CD8-positive, alpha-beta memory T cell (primary cell): ENCODE measurements around the gene PRSS36. TPM values are rescaled to one million over a fixed set of nuclear protein-coding genes. Genes with fewer than 3 reads are reported as not detected.
A peak's percentile ranks its signal among the peaks of the same experiment; 100 is the strongest.

Source experiments
- CTCF ChIA-PET: fragments of 350-600 bp; sonication (Branson Sonifier 250); formaldehyde crosslinking; loops from one replicate; lab custom pipeline; 2021; ENCODE audit warnings: antibody characterized with exemption; lab: Charles Lee
- POLR2A ChIA-PET: fragments of 350-600 bp; sonication (Branson Sonifier 250); formaldehyde crosslinking; loops from one replicate; lab custom pipeline; 2021; ENCODE audit warnings: antibody characterized with exemption; lab: Charles Lee
- DNase-seq, 5 donors: peaks; one replicate each; pipeline versions ENCODE4 v3.0.0 to v3.0.0-alpha.2; 2020 to 2022; ENCODE audit warnings: mixed read lengths in 1 of 5
- H3K27ac ChIP-seq: one replicate; pipeline ENCODE4 v1.7.0; 2013; ENCODE audit warnings: low read depth, mild to moderate bottlenecking, low read length, moderate library complexity
- H3K27me3 ChIP-seq: 2 replicates; pipeline ENCODE4 v1.7.0; 2013; ENCODE audit warnings: low read length, mild to moderate bottlenecking; ENCODE audit not compliant: insufficient read depth, poor library complexity, severe bottlenecking
- H3K36me3 ChIP-seq: 2 replicates; pipeline ENCODE4 v1.7.0; 2013; ENCODE audit warnings: mild to moderate bottlenecking, low read length, moderate library complexity; ENCODE audit not compliant: insufficient read depth
- H3K4me1 ChIP-seq: 2 replicates; pipeline ENCODE4 v1.7.0; 2013; ENCODE audit warnings: mild to moderate bottlenecking, low read length, moderate library complexity; ENCODE audit not compliant: insufficient read depth
- H3K4me3 ChIP-seq: 2 replicates; pipeline ENCODE4 v1.7.0; 2013; ENCODE audit warnings: mild to moderate bottlenecking, low read length
- H3K9me3 ChIP-seq: 2 replicates; pipeline ENCODE4 v1.7.0; 2013; ENCODE audit warnings: mild to moderate bottlenecking, low read length
- H3K27ac Mint-ChIP-seq, 8 donors: one replicate each; pipeline ENCODE4 v1.8.0; 2020 to 2021; ENCODE audit warnings: mixed read lengths in 8 of 8, mild to moderate bottlenecking in 6 of 8, inconsistent platforms in 3 of 8, moderate library complexity in 3 of 8
- H3K27me3 Mint-ChIP-seq, 2 donors: one replicate each; pipeline ENCODE4 v1.8.0; 2020 to 2021; ENCODE audit warnings: mixed read lengths in 2 of 2, mild to moderate bottlenecking in 1 of 2, moderate library complexity in 1 of 2
- H3K36me3 Mint-ChIP-seq, 3 donors: one replicate each; pipeline ENCODE4 v1.8.0; 2020 to 2021; ENCODE audit warnings: mixed read lengths in 3 of 3, inconsistent platforms in 1 of 3, mild to moderate bottlenecking in 1 of 3
- H3K4me1 Mint-ChIP-seq, 3 donors: one replicate each; pipeline ENCODE4 v1.8.0; 2020 to 2021; ENCODE audit warnings: mixed read lengths in 3 of 3, inconsistent platforms in 1 of 3, mild to moderate bottlenecking in 1 of 3
- H3K4me3 Mint-ChIP-seq, 7 donors: one replicate each; pipeline ENCODE4 v1.8.0; 2020 to 2021; ENCODE audit warnings: mixed read lengths in 7 of 7, mild to moderate bottlenecking in 6 of 7, moderate library complexity in 4 of 7, inconsistent platforms in 2 of 7
- H3K9me3 Mint-ChIP-seq, 5 donors: one replicate each; pipeline ENCODE4 v1.8.0; 2020 to 2022; ENCODE audit warnings: mixed read lengths in 5 of 5, mild to moderate bottlenecking in 3 of 5, moderate library complexity in 2 of 5, inconsistent platforms in 1 of 5
- polyA plus RNA-seq: library from polyadenylated mRNA; unstranded; fragments of 300-500 nt; fragmentation: Illumina TruSeq; gene quantifications from one replicate; pipeline ENCODE4 v1.2.3, GENCODE V29; 2021
- total RNA-seq, 2 experiments: library from RNA; stranded (reverse); gene quantifications; one replicate each; pipeline ENCODE4 v1.2.3, GENCODE V29; 2021

The PRSS36 gene
- total and polyA plus RNA-seq, 3 experiments from 2014 or later: 0.44 to 3.1 (median 0.61) TPM

- peaks cover 24 to 38% (median 30%) of the 10 kb centered on the region in 3 donors for H3K4me1 Mint-ChIP-seq
- H3K4me3 ChIP-seq: no peak overlapping the region
- no peaks in the 10 kb centered on the region for H3K27me3 ChIP-seq
- H3K27ac Mint-ChIP-seq: peak overlapping the region in 2 of 8 donors; percentile 36 to 55
- peaks cover 16% of the 10 kb centered on the region for H3K4me1 ChIP-seq
- peaks cover 0 to 34% (median 0%) of the 10 kb centered on the region in 3 donors for H3K36me3 Mint-ChIP-seq
- POLR2A ChIA-PET: interaction anchor here (0.5 to 0.9 kb wide), 2 partner anchors 18 to 98 kb away, joined by 4 to 6 read pairs; partner anchors contain the start of genes ZNF646 and ZNF668
- no peaks in the 10 kb centered on the region for H3K9me3 Mint-ChIP-seq
- peak overlapping the region in 6 of 7 donors; percentile 2 to 59 (median 38) for H3K4me3 Mint-ChIP-seq
- no peaks in the 10 kb centered on the region for H3K9me3 ChIP-seq
- CTCF ChIA-PET: interaction anchor here (1.0 to 1.9 kb wide), 4 partner anchors 8 to 108 kb away, joined by 3 to 7 read pairs (median 4); partner anchors contain the start of genes BCKDK and HSD3B7
- peaks cover 10% of the 10 kb centered on the region for H3K36me3 ChIP-seq
- no peaks in the 10 kb centered on the region for H3K27me3 Mint-ChIP-seq
- DNase-seq: no peak
- H3K27ac ChIP-seq: no peak overlapping the region
Measured at GRCh38 chr16:31092330-31092729, 57.5 kb downstream of the PRSS36 start.

DNA sequence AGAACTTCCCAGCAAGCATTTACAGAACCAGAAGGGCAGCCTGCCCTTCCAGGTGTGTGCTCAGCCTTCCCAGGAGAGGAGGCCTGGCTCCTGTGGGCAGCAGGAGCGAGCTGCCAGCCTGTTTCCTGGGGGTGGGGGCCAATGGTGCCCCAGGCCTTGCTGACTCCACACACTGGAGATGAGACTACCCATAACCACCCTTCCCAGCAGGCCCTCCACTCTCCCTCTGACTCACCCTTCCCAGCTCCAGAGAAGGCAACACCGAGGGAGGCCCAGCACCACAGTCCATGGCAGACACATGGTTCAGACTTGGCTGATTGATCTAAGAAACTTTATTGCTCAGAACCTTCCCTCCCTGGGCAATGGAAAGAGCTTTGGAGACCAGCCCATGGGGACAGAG lies 59.3 kb downstream of the PRSS36 start:
- DNase-seq: no peak
- Mint-ChIP-seq H3K9me3 (no peaks in the 10 kb centered on the region), H3K27me3 (no peaks in the 10 kb centered on the region), H3K4me3 (peak overlapping the region in 1 of 7 donors; percentile 54), H3K4me1 (peaks cover 20 to 32% (median 21%) of the 10 kb centered on the region in 3 donors), H3K27ac (peak overlapping the region in 4 of 8 donors; percentile 23 to 86 (median 58)), H3K36me3 (peaks cover 0 to 45% (median 2%) of the 10 kb centered on the region in 3 donors)
- no peaks in the 10 kb centered on the region for H3K9me3 ChIP-seq
- H3K36me3 ChIP-seq: peaks cover 10% of the 10 kb centered on the region
- H3K4me1 ChIP-seq: peaks cover 12% of the 10 kb centered on the region
- no peak overlapping the region for H3K4me3 ChIP-seq
- H3K27ac ChIP-seq: no peak overlapping the region
- no peaks in the 10 kb centered on the region for H3K27me3 ChIP-seq
- CTCF ChIA-PET: no interaction called here
- POLR2A ChIA-PET: no interaction called here

DNA sequence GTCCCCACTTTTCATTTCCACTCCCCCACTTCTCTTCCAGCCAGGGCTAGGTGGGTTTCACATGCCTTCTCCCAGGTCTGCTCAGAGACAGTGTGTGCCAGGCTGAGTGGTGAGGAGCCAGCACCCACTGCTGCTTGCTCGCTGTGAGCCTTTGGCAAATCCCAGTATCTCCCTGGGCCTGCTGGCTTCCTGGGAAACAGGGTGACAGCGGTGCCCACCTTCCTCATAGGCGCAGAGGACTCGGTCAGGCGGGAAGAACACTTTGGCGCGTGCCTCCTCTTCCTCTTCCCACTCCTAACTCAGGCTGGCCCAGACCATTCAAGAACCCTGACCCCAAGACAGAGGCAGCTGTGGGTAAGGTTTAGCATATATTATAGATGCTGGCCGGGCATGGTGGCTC lies 60.7 kb downstream of the PRSS36 start:
- peak overlapping the region in 1 of 7 donors; percentile 48 for H3K4me3 Mint-ChIP-seq
- H3K36me3 ChIP-seq: peaks cover 10% of the 10 kb centered on the region
- no peak overlapping the region for H3K27ac ChIP-seq
- H3K9me3 ChIP-seq: no peaks in the 10 kb centered on the region
- DNase-seq: no peak
- peaks cover 10 to 24% (median 15%) of the 10 kb centered on the region in 3 donors for H3K4me1 Mint-ChIP-seq
- H3K4me1 ChIP-seq: peaks cover 5% of the 10 kb centered on the region
- CTCF ChIA-PET: interaction anchor here (1.5 kb wide), 1 partner anchor 136 kb away, joined by 3 read pairs; no protein-coding TSS in a partner anchor
- no peaks in the 10 kb centered on the region for H3K27me3 ChIP-seq
- H3K4me3 ChIP-seq: no peak overlapping the region
- no peaks in the 10 kb centered on the region for H3K27me3 Mint-ChIP-seq
- no peaks in the 10 kb centered on the region for H3K9me3 Mint-ChIP-seq
- H3K27ac Mint-ChIP-seq: peak overlapping the region in 2 of 8 donors; percentile 64 to 70
- peaks cover 0 to 46% (median 2%) of the 10 kb centered on the region in 3 donors for H3K36me3 Mint-ChIP-seq
- POLR2A ChIA-PET: no interaction called here

Other genes starting within 250 kb of the PRSS36 start
- gene FBXL19, start 226.5 kb downstream of the PRSS36 start, total RNA-seq: 10 to 100 TPM; 28.7 to 29.2 TPM
- 0.25 TPM for gene FBXL19, start 226.5 kb downstream of the PRSS36 start, polyA plus RNA-seq
- 1 to 10 TPM; 8.5 to 8.8 TPM for gene ORAI3, start 201.0 kb downstream of the PRSS36 start, total RNA-seq
- gene ORAI3, start 201.0 kb downstream of the PRSS36 start, polyA plus RNA-seq: 25.8 TPM
- 10 to 100 TPM; 24.7 to 28.8 TPM for gene SETD1A, start 192.3 kb downstream of the PRSS36 start, total RNA-seq
- gene SETD1A, start 192.3 kb downstream of the PRSS36 start, polyA plus RNA-seq: 2.6 TPM
- 1 to 10 TPM; 1.6 to 2.1 TPM for gene HSD3B7, start 164.9 kb downstream of the PRSS36 start, total RNA-seq
- gene HSD3B7, start 164.9 kb downstream of the PRSS36 start, polyA plus RNA-seq: not detected
- under 1 TPM; 0.40 to 0.79 TPM for gene STX1B, start 139.4 kb downstream of the PRSS36 start, total RNA-seq
- 0.03 TPM for gene STX1B, start 139.4 kb downstream of the PRSS36 start, polyA plus RNA-seq
- 10 to 100 TPM; 53.0 to 55.0 TPM for gene STX4, start 116.5 kb downstream of the PRSS36 start, total RNA-seq
- 34.5 TPM for gene STX4, start 116.5 kb downstream of the PRSS36 start, polyA plus RNA-seq
- 10 to 100 TPM; 15.9 to 20.5 TPM for gene ZNF668, start 75.8 kb downstream of the PRSS36 start, total RNA-seq
- gene ZNF668, start 75.8 kb downstream of the PRSS36 start, polyA plus RNA-seq: 8.7 TPM
- gene ZNF646, start 75.6 kb downstream of the PRSS36 start, total RNA-seq: 10 to 100 TPM; 23.4 to 25.9 TPM
- gene ZNF646, start 75.6 kb downstream of the PRSS36 start, polyA plus RNA-seq: 9.3 TPM
- gene PRSS53, start 61.1 kb downstream of the PRSS36 start, total RNA-seq: 1 to 10 TPM; 3.3 to 4.6 TPM
- gene PRSS53, start 61.1 kb downstream of the PRSS36 start, polyA plus RNA-seq: 0.59 TPM
- 10 to 100 TPM; 66.0 to 74.3 TPM for gene VKORC1, start 55.3 kb downstream of the PRSS36 start, total RNA-seq
- 124 TPM for gene VKORC1, start 55.3 kb downstream of the PRSS36 start, polyA plus RNA-seq
- 10 to 100 TPM; 40.0 to 42.5 TPM for gene BCKDK, start 41.7 kb downstream of the PRSS36 start, total RNA-seq
- 29.4 TPM for gene BCKDK, start 41.7 kb downstream of the PRSS36 start, polyA plus RNA-seq
- 10 to 100 TPM; 56.1 to 58.6 TPM for gene KAT8, start 32.4 kb downstream of the PRSS36 start, total RNA-seq
- 67.3 TPM for gene KAT8, start 32.4 kb downstream of the PRSS36 start, polyA plus RNA-seq
- not detected for gene PRSS8, start 14.3 kb downstream of the PRSS36 start, total RNA-seq
- gene PRSS8, start 14.3 kb downstream of the PRSS36 start, polyA plus RNA-seq: not detected
- gene FUS, start 30.1 kb upstream of the PRSS36 start, total RNA-seq: 100 to 1,000 TPM; 621 to 671 TPM
- 163 TPM for gene FUS, start 30.1 kb upstream of the PRSS36 start, polyA plus RNA-seq
- 1 to 10 TPM; 4.5 to 5.9 TPM for gene PYCARD, start 52.7 kb upstream of the PRSS36 start, total RNA-seq
- 77.8 TPM for gene PYCARD, start 52.7 kb upstream of the PRSS36 start, polyA plus RNA-seq
- gene TRIM72, start 64.1 kb upstream of the PRSS36 start, total RNA-seq: not detected
- gene TRIM72, start 64.1 kb upstream of the PRSS36 start, polyA plus RNA-seq: not detected
- not detected for gene PYDC1, start 67.1 kb upstream of the PRSS36 start, total RNA-seq
- not detected for gene PYDC1, start 67.1 kb upstream of the PRSS36 start, polyA plus RNA-seq
- 1 to 10 TPM; 1.7 to 1.8 TPM for gene ITGAM, start 109.9 kb upstream of the PRSS36 start, total RNA-seq
- 23.3 TPM for gene ITGAM, start 109.9 kb upstream of the PRSS36 start, polyA plus RNA-seq
- 1 to 10 TPM; 2.1 to 2.7 TPM for gene ITGAX, start 205.1 kb upstream of the PRSS36 start, total RNA-seq
- 0.46 TPM for gene ITGAX, start 205.1 kb upstream of the PRSS36 start, polyA plus RNA-seq
- not detected for gene ITGAD, start 243.3 kb upstream of the PRSS36 start, total RNA-seq
- 0.12 TPM for gene ITGAD, start 243.3 kb upstream of the PRSS36 start, polyA plus RNA-seq